HG03159 (cell line): ENCODE results near the gene FURIN.
"Not testable (repeated sequence)": the region's sequence is repeated elsewhere in the genome, so short reads cannot be mapped to it uniquely, and the experiment has no call there.

ENCODE experiments used
- ATAC-seq: cut with Tn5 transposase; IDR thresholded peaks from one replicate; pipeline ENCODE4 v1.9.1; 2021; ENCODE audit warnings: mild to moderate bottlenecking, moderate library complexity; ENCODE audit not compliant: unreplicated experiment

Gene FURIN

GRCh38 chr15:90869601-90870353, 1.4 kb downstream of the FURIN start:
- ATAC-seq = no peak

- no peak for ATAC-seq
Measured at GRCh38 chr15:90870354-90871138, 2.2 kb downstream of the FURIN start.

- no peak for ATAC-seq
Measured at GRCh38 chr15:90871139-90871715, 2.8 kb downstream of the FURIN start.

- no peak for ATAC-seq
Measured at GRCh38 chr15:90871716-90872485, 3.5 kb downstream of the FURIN start.

DNA sequence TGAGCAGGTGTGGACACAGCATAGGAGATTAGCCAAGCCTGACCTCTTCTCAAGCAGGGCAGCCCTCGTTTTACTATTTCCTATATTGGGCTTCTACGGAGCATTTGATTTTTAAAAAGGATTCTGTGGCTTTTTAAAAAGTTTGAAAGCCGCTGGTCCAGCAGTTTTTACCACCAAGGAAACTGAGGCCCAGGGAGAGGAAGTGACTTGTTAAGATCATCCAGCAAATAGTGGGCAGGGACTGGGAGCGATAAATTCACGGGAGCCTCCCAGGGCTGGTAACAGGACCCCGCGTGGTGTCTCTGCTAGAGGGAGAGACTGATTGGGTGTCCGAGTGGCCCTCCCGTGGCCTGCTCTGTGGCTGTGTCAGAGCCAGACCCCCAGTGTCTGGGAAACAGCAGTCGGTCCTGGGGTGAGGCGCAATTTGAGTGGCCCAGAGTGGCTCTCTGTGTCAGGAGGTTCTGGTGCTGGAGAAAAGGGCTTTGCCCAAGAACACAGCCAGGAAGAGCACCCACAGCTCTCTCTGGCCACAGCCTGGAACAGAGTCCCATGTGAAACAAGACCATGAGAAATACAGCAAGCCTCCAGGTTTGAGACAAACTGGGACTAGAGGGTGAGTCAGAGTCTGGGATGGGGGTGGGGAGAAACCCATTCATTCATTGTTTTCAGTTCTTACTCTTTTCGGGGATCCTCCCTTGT, 4.2 kb downstream of the FURIN start:
- no peak for ATAC-seq

- ATAC-seq = no peak
Measured at GRCh38 chr15:90873488-90873997, 5.2 kb downstream of the FURIN start.

- ATAC-seq = no peak
Measured at GRCh38 chr15:90873998-90874605, 5.7 kb downstream of the FURIN start.

- ATAC-seq = not testable (repeated sequence)
Measured at GRCh38 chr15:90874986-90875385, 6.6 kb downstream of the FURIN start.

GRCh38 chr15:90875549-90875981, 7.2 kb downstream of the FURIN start:
- no peak for ATAC-seq

GRCh38 chr15:90876046-90876445, 7.7 kb downstream of the FURIN start:
- ATAC-seq = no peak

GRCh38 chr15:90876512-90877170, 8.3 kb downstream of the FURIN start:
- no peak for ATAC-seq

GRCh38 chr15:90877315-90877714, 8.9 kb downstream of the FURIN start:
- no peak for ATAC-seq

- ATAC-seq = no peak
Measured at GRCh38 chr15:90877996-90878395, 9.6 kb downstream of the FURIN start.

GRCh38 chr15:90878660-90879059, 10.3 kb downstream of the FURIN start:
- ATAC-seq = no peak

- ATAC-seq = no peak
Measured at GRCh38 chr15:90879730-90880366, 11.5 kb downstream of the FURIN start.

- no peak for ATAC-seq
Measured at GRCh38 chr15:90880381-90881145, 12.2 kb downstream of the FURIN start.

- ATAC-seq = no peak
Measured at GRCh38 chr15:90881181-90881977, 13.0 kb downstream of the FURIN start.
